ENCODE results near the gene ENTREP3.
"Not testable (repeated sequence)": the region's sequence is repeated elsewhere in the genome, so short reads cannot be mapped to it uniquely, and the experiment has no call there.

Gene ENTREP3

DNA sequence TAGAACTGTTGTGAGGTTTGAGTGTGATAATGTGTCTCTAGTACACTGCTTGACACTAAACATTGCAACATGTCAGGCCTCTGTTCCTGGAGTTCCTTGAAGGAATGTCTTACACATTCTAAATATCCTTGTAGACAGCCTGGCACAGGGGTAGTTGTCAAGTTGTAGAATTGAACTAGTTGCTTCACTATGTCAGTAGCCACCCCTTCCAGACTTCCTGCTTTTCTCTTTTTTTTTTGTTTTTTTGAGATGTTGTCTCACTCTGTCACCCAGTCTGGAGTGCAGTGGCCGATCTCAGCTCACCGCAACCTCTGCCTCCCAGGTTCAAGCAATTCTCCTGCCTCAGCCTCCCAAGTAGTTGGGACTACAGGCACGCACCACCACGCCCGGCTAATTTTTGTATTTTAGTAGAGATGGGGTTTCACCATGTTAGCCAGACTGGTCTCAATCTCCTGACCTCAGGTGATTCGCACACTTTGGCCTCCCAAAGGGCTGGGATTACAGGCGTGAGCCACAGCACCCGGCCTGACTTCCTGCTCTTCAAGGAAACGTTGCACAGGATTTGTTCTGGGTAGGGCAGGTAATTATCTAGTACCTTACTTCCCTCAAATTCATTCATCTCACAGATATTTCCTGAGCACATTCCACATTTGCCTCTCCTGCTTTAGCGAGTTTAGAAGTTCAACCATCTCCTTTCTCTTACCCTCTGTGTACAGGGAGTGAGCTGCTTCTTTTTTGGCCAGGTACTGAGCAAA, 34.9 kb downstream of the ENTREP3 start:
- not testable (repeated sequence) for DNase-seq

DNA sequence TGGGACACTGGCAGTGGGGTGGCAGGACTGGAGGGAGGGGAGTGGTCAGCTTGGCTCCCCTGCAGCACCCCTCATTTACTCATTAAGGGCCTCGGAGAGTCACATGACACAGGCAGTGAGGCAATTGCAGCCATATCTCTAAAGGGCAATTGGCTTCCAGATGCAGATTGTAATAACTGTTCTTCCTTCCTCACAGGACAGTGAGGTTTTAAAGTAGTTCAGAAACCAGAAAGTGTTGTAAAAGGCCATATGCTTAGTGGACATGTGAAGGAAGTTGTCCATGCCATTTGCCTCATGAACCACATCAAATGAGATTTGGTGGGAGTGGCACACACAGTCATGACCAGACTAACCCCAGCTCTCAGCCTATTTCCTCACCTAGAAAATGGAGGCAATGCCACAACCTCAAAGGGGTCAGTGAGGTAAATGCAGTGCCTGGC, 35.7 kb downstream of the ENTREP3 start:
- DNase-seq, result no peak

DNA sequence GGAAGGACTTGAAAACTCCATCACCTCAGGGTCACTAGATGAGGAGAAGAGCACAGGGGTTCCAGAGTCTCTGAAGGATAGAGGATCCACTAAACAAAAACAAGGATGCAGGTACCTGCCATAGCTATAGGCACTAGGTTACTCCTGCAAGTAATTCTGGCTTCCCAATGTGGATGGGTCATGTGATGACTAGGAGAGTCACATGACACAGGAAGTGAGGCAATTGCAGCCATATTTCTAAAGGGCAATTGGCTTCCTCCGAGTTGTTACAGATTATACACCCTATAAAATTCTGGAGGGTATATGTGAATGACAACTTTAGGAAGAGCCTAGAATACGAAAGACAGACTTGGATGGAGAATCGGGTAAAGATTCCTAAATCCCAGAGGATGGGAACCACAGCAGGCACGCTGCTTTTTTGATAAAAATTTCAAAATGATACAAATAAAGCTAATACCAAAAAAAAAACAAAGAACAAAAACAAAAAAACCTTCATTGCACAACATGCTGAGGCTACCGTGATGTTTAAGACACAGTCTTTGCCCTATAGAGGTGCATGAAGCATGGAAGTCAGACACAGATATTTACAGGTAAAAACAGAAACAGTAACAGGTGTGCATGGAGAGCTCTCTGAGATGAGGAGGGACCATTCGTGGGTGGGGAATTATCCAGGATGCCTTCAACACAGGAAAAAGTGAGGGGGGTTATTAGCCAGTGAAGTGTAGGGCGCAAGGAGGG, 36.3 kb downstream of the ENTREP3 start:
- DNase-seq, result peak; percentile 21

DNA sequence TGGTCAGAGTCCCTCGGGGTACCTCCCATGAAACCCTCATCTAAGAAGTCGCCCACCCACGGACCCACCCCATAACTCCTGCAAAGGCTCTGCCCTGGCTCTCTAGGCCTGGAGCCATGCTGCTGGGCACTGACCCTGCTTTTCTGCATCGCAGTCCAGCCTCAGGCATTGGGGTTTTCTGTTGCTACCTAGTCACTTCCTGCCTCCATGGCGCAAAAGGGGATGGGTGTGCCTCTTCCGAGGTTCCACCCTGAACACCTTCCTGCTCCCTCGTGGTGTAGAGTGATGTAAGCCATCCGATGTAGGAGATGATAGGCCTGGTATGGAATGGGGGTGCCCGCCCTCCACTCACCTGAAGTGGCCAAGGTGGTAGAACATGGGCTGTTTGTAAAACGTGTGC, 40.6 kb downstream of the ENTREP3 start:
- not testable (repeated sequence) for DNase-seq

DNA sequence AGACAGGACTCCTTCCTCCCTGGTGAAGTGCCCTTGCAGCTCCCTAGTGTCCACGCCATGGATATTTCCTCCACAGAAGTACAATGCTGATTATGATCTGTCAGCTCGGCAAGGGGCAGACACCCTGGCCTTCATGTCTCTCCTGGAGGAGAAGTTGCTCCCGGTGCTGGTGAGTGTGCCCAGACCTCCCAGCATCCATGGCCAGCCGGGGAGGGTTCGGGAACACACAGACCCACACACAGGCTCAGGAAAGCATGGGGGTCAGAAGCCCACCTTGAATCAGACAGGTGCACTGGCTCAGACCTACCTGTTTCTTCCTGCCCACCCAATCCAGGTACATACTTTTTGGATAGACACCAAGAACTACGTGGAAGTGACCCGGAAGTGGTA, 43.2 kb downstream of the ENTREP3 start:
- not testable (repeated sequence) for DNase-seq

DNA sequence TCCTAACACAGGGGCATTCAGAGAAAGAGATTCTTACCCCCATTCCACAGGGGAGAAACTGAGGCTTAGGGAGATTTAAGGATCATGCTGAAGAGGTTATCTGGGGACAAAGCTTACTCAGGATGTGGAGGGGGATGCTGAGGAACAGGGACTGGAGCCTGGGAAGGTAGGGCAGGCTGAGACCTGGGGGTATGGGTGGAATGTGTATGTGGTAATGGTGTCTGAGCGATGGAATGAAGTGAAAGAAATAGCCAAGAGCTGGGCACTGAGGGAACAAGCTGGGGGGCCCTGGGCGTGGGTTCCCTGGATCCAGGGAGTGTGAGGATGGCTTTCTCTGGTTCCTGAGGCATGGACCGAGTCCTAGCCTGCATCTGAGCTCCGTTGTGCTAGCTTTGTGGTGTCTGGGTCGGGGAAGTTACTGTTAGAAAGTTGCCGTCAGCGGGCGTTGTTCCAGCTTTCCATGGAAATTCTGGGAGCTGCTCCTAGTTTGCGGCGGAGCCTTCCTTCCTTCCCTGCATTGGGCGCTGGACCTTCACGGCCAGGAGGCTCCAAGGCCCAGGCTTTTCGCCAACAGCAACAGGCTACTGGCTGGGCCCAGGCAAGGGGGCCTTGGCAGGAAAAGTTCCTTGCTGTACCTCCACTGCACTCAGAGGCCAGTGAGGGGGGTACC, 43.8 kb downstream of the ENTREP3 start:
- DNase-seq, result not testable (repeated sequence)

DNA sequence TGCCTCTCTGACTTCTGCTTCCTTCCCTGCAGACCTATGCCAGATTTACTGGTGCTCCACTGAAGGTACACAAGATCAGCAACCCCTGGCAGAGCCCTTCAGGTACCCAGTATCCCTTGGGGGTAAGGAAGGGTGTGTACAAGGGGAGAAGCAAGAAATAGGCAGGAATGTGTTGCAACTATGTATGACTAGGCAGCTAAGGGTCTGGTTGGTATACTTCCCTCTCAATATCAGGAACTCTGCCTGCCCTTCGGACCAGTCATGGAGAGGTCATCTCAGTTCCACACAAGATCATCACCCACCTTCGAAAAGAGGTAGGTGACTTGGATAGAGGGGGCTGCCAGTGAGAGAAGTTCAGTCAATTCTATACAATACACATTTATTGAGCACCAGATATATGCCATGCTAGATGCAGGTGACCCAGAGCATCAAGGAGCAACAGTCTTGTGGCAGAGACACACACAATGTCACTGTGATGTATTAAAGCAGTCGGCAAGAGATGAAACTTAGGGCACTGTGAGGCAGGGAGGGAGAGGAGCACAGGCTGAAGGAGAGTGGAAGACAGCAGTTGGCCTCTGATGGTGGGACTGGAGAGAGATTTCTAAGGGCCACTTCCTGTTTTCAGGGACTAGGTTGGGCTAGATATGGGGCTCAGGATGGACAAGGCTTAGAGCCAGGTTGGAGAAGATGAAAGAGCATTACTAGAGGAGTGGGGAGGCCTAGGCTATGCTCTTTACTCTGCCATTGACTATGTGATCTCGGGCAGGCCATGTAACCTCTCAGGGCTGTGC, 44.8 kb downstream of the ENTREP3 start:
- DNase-seq, result no peak

DNA sequence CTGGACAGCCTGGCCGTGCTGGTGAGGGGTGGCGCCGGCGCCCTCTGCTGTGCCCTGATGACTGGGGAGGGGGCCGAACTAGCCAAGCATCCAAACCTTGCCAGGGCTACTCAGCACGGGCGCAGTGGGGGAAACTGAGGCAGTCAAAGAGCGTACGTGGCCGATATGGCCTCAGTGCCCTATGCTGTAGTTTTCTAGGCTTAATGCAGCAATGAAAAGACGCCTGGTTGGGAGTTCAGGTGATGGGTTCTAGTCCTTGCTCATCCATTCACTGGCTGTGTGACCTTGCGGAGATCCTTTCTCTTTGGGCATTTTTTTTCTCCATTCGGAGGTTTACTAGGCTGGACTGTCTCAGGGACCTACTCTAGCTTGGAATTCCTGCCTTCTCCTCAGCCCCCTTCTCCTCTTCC, 46.0 kb downstream of the ENTREP3 start:
- no peak for DNase-seq

DNA sequence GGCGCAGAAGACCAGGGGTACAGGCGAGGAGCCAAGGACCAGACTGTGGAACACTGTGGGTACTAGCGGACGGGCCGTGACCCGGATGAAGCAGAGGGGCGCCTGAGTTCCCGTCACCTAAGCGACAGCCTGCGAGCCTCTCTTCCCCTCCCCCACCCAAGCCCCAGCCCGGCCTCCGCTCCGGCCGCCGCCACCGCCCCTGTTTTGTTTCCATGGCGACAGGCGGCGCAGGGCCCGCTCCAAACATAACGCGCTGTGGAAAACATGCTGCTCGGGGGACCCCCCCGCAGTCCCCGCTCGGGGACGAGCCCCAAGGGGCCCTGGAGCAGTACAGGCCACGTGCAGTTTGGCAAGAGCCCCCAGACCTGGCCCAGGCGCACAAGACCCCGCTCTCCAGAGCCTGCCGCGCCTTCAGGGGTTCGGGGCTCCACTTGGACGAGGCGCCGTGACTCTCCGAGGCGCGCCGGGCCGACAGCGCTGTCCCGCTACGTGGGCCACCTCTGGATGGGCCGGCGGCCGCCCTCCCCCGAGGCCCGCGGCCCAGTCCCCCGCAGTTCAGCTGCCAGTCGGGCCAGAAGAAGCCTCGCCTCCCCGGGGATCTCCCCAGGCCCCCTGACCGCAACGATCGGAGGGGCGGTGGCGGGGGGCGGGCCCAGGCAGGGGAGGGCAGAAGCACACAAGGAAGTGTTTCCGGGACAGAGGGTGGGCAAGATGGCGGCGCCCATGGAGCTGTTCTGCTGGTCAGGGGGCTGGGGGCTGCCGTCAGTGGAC, 46.6 kb downstream of the ENTREP3 start, which contains the start of gene MTX1:
Gene MTX1 (plus strand): TSS at position 155 of the 771 bp plus-strand sequence. CDS start 110 bp downstream, at position 265.
- peak; percentile 88 for DNase-seq

DNA sequence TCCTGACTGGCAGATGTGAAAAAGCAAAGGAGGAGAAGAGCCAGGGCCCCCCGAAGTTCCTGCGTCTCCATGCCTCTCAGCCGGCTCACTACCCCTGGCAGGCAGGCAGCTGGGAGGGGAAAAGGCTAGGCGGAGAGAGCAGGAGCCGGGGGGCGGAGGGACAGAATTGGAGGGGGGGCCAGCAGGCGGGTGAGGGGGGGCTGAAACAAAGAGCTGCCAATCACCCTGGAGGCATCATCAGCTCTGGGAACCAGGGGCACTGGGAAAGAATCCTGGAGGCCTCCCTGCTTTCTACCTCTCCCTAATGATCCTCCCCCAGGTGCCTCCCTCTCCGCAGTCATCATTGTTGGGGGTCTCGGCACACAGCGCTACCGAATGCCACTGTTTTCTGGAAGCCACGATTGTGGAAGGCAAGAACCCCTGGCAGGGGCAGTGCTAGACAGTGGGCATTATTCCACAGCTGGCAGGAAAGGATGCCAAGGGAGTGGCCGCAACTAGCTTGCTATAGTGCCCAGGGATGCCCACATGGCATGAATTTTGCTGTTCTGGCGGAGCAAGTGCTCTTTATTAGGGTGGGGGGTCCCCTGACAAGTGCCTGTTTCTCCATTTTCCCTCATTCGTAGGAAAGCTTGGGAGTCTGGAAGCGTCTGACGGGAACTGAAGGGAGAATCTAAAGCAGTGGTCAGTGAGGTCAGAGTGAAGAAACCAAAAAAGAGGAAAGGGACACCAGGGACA, 47.3 kb downstream of the ENTREP3 start, which contains the start of gene THBS3:
Gene THBS3 (minus strand): TSS at position 92 of the 735 bp plus-strand sequence. CDS start 21 bp downstream, at position 71.
- no peak for DNase-seq

DNA sequence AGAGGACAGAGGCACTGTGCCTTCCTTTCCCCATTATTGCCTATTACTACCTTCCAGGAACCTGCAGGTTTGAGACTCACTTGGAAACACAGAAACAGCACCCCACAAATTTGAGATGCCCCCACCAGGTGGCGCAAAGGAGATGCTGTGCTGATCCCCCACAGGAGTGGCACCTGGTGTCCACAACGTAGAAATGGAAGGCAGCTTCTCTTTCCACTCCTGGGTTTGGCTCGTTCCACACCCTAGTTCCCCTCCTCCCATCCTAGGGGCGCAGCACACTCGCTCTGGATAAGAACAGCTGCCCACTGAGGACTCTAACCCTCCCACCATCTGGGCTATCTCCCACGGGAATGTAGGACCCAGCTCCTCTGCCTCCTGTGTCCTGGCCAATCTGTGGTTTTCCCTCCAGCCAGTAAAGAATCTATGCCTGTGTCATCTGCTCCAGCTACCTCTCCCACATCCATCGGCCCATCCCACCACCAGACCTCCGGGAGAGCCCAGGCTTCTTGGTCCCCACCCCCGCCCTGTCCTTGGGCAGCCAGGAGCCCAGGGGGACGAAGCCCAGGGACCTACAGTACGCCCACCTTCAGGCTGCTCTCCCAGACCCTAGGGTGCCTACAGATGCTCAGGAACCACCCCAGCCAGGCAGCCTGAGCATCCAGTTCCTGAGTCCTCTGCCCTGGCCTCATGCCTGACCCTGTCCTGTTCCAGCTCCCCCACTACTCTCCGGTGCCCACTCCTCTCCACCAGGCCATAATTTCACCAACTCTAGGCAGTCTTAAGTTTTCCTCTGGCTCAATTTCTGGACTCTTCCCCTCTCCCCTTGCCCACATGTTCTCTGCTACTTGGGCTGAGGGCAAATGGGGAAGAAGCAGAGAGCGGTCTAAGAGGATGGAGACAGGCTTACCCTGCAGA, 48.1 kb downstream of the ENTREP3 start:
- DNase-seq, result peak; percentile 94

DNA sequence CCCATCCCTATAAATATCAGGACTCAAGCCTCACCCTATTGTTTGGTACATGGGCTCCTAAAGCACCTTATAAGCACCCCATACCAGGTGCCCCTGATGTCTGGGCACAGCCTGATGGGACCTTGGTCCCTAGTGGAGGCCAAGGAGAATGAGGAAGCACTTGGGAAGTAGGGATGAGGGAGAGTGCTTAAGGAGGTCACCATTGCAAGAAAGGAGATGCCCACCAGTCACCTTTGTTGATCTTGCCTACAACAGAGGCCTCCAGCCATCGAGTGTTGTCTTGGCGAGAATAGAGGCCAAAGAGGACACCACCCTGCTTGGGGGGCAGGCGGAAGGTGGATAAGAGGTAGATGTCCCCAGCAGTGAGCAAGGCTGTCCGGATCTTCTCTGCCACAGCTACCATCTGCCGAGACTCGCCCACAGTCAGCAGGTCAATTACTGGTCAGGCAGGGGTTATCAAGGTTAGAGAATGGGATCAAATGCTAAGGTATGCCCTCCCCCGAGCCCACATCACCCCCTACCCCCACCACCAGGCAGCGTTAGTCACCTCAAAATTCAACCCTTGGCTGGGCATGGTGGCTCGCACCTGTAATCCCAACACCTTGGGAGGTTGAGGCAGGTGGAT, 49.2 kb downstream of the ENTREP3 start:
- no peak for DNase-seq

DNA sequence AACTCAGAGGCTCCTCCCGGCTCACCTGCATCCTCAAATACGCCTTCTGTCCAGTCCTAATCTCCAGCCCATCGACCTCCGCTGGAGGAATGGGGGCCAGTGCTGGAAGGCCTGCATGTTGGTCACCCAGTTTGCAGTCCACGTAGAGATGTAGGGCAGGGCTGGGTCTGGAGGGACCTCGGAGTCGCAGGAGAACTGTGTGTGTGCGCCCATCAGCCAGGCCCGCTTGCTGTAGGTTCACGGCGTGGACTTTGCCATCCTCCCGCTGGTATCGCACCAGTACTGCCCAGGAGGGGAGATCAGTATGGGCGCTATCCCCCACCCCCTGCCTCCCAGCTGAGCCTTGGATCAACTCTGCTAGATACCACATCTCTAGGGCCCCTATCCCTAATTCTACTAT, 50.2 kb downstream of the ENTREP3 start:
- no peak for DNase-seq

DNA sequence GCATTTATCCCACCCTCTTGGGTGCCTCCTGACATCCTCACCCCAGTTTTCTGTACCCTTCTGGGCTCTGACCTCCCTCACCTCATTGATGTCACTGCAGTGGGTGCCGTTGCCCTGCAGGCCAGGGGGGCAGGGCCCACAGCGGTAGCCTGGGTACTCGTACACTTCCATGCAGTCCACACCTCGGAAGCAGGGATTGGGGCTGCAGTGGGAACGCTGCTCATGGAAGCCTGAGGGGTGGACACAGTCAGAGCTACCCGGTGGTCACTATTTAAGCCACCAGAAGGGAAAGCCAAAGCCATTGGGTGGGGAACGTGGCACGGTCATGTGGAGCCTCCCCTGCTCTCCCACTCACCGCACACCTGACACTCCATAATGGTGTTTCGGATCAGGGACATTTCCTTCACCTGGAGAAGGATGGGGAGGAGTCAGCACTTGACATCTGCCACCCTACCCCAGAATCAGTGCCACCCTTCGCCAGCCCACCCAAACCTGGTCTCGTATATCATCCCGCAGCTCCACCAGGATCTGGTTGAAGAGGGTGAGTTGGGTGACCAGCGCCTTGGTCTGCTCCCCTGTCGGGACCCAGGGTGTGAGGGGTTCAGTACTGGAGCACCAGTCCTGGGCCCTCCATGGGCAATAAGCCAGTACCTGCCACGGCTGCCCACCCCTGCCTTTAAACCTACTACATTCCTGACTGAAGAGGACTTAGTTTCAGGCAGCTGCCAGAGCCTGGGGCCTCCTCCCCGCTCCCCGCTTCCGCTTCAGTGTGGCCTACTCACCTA, 52.4 kb downstream of the ENTREP3 start:
- DNase-seq, result no peak

DNA sequence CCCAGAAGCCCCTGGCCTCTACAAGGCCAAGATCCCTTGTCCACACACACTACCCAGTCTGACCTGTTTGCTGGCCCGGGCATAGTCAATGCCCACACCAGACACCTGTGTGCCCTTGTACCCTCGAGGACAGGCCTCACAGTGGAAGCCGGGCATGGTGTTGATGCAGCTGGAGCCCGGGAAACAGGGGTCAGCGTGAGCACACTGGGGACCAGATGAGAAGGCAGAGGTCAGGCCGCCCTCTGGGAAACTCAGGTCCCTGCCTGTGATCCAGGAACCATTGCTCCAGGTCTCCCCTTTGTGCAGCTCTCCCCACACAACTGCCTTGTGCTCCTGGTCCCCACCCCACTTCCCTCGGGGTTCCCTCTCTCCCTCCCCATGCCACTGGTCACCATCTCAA, 53.1 kb downstream of the ENTREP3 start:
- DNase-seq, result no peak

DNA sequence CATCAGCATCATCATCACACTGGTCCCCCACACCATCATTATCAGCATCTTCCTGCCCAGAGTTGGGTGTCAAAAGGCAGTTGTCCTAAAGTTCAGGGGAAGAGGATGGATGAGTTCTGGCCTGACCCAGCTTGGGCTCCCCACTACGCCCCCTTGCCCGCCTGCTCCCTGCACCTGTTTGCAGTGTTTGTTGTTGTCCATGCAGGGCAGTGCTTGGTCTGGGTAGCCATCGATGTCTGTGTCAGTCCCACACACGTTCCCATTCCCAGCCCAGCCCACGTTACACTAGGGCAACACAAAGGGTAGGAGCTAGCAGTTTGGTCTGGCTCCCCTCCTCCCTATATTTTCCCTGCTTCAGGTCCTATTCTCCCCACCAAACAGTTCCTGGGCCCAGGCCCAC, 54.4 kb downstream of the ENTREP3 start:
- no peak for DNase-seq

DNA sequence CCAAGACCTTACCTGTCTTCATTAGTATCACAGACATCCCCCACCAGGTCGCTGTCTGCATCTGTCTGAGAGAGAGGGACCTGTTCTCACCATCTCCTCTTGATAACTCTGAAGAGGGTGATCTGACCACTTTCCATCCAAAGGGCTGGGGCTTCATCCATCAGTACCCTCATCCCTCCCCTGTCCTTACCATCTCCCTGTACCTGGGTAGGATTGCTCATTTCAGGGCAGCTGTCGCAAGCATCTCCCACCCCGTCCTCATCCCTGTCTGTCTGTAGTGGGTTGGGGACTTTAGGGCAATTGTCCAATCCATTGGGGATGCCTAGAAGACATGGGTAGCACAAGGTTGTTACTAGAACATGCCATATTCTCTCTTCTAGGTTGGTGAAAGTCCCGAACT, 55.5 kb downstream of the ENTREP3 start:
- DNase-seq, result no peak

DNA sequence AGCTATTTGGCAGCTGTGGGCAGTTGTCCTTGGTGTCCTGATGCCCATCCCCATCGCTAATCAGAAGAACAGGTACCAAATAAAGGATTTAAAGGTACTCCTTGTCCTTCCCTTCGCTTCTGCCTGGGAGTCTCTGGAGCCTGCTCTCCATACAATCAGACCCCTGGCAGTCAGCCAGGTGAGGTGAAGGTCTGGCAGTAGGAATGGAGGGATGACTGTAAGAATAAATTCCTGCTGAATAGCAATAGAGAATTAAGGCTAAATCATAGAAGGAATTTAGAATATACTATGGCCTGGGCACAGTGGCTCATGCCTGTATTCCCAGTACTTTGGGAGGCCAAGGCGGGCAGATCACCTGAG, 56.8 kb downstream of the ENTREP3 start:
- no peak for DNase-seq

Data from CD4-positive, alpha-beta T cell treated with Interleukin-17A for 4 hours (primary cell).